Fibroblast of mammary gland (primary cell): ENCODE results near the gene RHD.
A peak's percentile ranks its signal among the peaks of the same experiment; 100 is the strongest.
"Not testable (repeated sequence)": the region's sequence is repeated elsewhere in the genome, so short reads cannot be mapped to it uniquely, and the experiment has no call there.

Source experiments
- DNase-seq: peaks from one replicate; pipeline ENCODE4 v3.0.0-alpha.2; 2010; ENCODE audit warnings: low read depth
- H3K4me3 ChIP-seq: 2 replicates; pipeline ENCODE4 v1.5.1; 2011; ENCODE audit warnings: low read depth, mild to moderate bottlenecking, low read length, moderate library complexity; ENCODE audit not compliant: control insufficient read depth
- TF ChIP-seq, protein P1 (sequence below): conservative IDR thresholded peaks from 2 replicates; pipeline ENCODE4 v1.5.1; 2011; ENCODE audit warnings: low read depth, low read length, inconsistent platforms; ENCODE audit not compliant: control insufficient read depth, insufficient read depth

The RHD gene

DNA sequence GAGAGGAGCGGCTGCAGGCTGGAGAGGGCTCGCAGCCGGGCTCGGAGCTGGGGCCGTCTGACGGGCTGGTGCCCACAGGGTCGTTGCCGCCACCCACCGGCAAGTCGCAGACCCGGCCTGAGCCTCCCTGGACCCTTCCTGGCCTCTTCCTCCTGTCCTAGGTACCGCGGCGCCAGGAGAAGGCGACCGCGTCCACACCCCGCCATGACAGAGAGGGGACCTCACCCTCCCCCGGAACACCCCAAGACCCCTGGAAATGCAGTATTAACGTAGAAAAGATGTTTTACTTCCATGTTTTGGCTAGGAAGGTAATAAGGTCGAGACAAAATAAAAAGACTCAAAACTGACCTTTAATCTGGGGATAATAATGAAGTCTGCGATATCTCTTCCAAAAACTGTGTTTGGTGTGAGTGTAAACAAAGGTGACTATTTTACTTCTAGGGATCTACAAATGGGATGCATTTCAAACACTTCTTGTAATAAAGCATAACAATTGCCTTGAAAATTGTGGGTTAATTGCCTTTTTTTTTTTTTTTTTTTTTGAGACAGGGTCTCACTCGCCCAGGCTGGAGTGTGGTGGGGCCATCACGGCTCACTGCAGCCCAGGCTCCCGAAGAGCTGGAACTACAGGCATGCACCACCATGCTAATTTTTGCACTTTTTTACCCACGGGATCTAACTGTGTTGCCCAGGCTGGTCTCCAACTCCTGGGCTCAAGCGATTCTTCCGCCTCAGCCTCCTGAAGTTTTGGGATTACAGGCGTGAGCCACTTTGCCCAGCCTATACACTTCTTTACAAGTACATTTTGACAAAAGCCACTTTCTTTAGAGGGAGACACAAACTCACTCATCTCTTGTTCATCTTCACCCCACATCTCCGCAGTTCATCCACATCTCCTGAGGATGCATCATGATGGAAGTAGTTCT is 24.2 kb upstream of the RHD start:
- DNase-seq: no peak
- H3K4me3 ChIP-seq: peak overlapping the region; percentile 99
- TF ChIP-seq, protein P1, sequence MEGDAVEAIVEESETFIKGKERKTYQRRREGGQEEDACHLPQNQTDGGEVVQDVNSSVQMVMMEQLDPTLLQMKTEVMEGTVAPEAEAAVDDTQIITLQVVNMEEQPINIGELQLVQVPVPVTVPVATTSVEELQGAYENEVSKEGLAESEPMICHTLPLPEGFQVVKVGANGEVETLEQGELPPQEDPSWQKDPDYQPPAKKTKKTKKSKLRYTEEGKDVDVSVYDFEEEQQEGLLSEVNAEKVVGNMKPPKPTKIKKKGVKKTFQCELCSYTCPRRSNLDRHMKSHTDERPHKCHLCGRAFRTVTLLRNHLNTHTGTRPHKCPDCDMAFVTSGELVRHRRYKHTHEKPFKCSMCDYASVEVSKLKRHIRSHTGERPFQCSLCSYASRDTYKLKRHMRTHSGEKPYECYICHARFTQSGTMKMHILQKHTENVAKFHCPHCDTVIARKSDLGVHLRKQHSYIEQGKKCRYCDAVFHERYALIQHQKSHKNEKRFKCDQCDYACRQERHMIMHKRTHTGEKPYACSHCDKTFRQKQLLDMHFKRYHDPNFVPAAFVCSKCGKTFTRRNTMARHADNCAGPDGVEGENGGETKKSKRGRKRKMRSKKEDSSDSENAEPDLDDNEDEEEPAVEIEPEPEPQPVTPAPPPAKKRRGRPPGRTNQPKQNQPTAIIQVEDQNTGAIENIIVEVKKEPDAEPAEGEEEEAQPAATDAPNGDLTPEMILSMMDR: no peak

GRCh38 chr1:25253911-25254310 is 18.4 kb upstream of the RHD start:
- no peak for DNase-seq
- no peak overlapping the region for H3K4me3 ChIP-seq
- TF ChIP-seq, protein P1: no peak

DNA sequence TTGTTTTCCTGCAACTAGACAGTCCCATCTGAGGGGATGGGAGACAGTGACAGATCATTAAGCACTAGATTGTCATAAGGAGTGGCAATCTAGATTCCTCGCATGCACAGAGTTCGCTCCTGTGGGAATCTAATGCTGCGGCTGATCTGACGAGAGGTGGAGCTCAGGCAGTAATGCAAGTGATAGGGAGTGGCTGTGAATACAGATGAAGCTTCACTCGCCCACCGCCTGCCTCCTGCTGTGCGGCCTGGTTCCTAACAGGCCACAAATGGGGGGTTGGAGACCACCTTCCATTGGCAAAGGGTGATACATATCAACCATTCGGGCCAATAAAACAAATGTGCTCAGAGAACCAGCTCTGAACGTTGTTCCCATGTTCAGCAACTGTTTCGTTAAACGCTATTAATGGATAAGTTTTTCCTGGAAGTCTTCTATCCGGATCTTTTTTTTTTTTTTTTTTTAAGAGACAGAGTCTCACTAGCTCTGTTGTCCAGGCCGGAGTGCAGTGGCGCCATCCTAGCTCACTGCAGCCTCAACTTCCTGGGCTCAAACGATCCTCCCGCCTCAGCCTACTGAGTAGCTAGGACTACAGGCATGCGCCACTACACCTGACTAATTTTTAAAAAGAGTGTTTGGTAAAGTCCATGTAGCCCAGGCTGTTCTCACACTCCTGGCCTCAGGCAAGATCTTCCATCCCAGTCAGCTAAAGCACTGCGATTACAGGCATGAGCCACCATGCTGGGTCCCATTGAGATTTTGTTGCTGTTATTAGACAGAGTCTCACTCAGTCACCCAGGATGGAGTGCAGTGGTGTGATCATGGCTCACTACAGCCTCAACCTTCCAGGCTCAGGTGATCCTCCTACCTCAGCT is 16.4 kb upstream of the RHD start:
- no peak overlapping the region for H3K4me3 ChIP-seq
- TF ChIP-seq, protein P1: no peak
- no peak for DNase-seq

DNA sequence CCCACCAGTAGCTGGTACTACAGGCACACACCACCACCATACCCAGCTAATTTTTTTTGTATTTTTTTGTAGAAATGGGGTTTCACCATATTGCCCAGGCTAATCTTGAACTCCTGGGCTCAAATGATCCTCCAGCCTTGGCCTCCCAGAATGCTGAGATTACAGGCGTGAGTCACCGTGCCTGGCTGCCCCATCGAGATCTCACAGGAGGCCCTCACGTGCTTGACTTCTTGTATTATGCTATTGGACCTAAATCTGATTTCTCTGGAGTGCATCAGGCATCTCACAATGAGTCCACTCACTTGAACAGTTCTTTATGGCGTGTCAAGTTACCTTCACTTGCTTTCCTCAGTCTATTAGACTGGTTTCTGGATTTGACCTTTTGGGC is 15.7 kb upstream of the RHD start:
- no peak overlapping the region for H3K4me3 ChIP-seq
- TF ChIP-seq, protein P1: no peak
- DNase-seq: no peak

GRCh38 chr1:25257196-25257595 is 15.1 kb upstream of the RHD start:
- DNase-seq: no peak
- TF ChIP-seq, protein P1: no peak

GRCh38 chr1:25259813-25260212 is 12.5 kb upstream of the RHD start:
- peak; percentile 73 for DNase-seq
- TF ChIP-seq, protein P1: peak; percentile 22
- not testable (repeated sequence) for H3K4me3 ChIP-seq

More at GRCh38 chr1:25257196-25257595, 15.1 kb upstream of the RHD start:
- no peak overlapping the region for H3K4me3 ChIP-seq

DNA sequence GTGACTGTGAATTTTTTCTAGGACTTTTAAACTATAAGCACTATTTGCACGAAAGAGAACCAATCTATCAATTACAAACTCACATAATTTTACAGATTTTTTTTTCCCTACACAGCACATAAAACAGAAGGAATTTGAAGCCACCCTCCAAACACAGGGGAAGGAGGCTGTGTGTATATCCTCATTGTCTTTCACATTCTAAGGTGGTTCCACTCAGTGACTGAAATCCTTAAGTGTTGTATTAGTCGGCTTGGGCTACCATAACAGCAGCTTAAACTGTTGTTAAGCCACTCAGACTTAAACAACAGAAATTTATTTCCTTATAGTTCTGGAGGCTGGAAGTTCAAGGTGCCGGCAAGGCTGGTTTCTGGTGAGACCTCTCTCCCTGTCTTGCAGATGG is 12.0 kb upstream of the RHD start:
- not testable (repeated sequence) for DNase-seq, H3K4me3 ChIP-seq

DNA sequence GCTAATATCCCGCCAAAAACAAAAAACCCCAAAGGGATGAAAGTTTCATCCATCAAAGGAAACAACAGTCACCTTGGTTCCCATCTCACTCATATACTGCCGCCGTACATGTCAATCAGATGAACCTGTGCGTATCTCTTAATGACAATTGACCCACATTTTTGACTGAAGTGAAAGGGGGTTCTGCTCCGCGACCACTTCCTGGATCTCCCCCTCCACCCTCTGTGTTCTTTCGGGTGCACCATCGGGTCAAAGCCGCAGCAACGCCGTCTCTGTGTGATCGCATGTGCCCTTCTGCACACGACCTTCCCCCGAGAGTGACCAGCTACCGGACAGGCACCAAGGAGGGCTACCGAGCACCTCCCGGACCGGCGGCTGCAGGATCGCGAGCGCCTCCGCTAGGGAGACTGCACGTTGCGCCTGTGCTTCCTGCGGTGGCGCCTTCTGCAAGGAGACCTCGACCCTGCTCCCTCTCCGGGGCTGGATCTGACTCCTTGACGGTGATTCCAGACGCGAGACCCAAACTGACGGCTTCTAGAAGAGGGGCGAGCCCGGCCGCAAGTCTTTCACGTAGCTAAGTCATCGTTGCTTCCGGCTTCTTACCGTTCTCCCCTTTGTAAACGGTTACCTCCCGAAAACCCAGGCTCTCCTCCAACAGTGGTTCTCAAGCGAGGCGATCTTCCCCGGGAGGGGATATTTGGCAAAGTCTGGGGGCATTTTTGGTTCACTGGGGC is 5.6 kb upstream of the RHD start:
- H3K4me3 ChIP-seq: peak overlapping the region; percentile 49

GRCh38 chr1:25267288-25268142 is 4.8 kb upstream of the RHD start:
- H3K4me3 ChIP-seq: peak overlapping the region; percentile 60
- peak; percentile 65 for DNase-seq

More for the DNA sequence above, 5.6 kb upstream of the RHD start:
- DNase-seq: not testable (repeated sequence)
